GM12872 (cell line): Measurements from ENCODE around the gene C11orf21.

Experiments
- CTCF ChIP-seq: IDR thresholded peaks from 3 replicates; pipeline ENCODE4 v1.5.1; 2011; ENCODE audit warnings: low read depth, mild to moderate bottlenecking, low read length, moderate library complexity; ENCODE audit not compliant: insufficient read depth

Gene C11orf21

GRCh38 chr11:2269601-2270321 is 32.0 kb downstream of the C11orf21 start:
- TF ChIP-seq CTCF = 0 out of 3 replicates have a peak, but pooled peaks have one; percentile 6

GRCh38 chr11:2268729-2269600 is 32.8 kb downstream of the C11orf21 start:
- TF ChIP-seq CTCF = no peak

GRCh38 chr11:2267851-2268728 is 33.6 kb downstream of the C11orf21 start:
- TF ChIP-seq CTCF = no peak

- no peak for TF ChIP-seq CTCF
Observed at GRCh38 chr11:2267306-2267850, 34.3 kb downstream of the C11orf21 start.

- TF ChIP-seq CTCF = no peak
Observed at GRCh38 chr11:2266586-2267305, 35.0 kb downstream of the C11orf21 start.

GRCh38 chr11:2265854-2266585 is 35.7 kb downstream of the C11orf21 start:
- TF ChIP-seq CTCF = no peak
